ENCODE data around the gene MGAT4A.

Gene MGAT4A

GRCh38 chr2:98578231-98578630 lies 152.7 kb downstream of the MGAT4A start:
- Histone ChIP-seq H3K27me3 (ENCODE audit: control insufficient read depth in 3 of 3, insufficient read depth in 3 of 3, low read depth in 1 of 3, low read length in 3 of 3) (no peaks in the 10 kb centered on the region), H4K8ac (ENCODE audit: low read depth, low read length) (no peak overlapping the region), H3K4me1 (ENCODE audit: control insufficient read depth in 2 of 2, insufficient read depth in 1 of 2, low read depth in 1 of 2, low read length in 2 of 2) (no peaks in the 10 kb centered on the region), H3K27ac (replicated peaks; ENCODE audit: low read length) (no peak overlapping the region), H3K23ac (ENCODE audit: low read depth, low read length, poor library complexity) (no peak overlapping the region), H3K9ac (ENCODE audit: low read depth, low read length, poor library complexity) (no peak overlapping the region), H3K4ac (ENCODE audit: low read length) (no peak overlapping the region), H3K14ac (ENCODE audit: low read length) (no peak overlapping the region), H3K79me1 (ENCODE audit: low read depth, low read length) (no peaks in the 10 kb centered on the region), H3K36me3 (replicated peaks in 1 of 2; ENCODE audit: control insufficient read depth in 2 of 2, insufficient read depth in 2 of 2, low read length in 2 of 2) (peaks cover 14 to 69% of the 10 kb centered on the region in 2 donors), H3K4me2 (ENCODE audit: insufficient read depth, low read length, poor library complexity, severe bottlenecking) (no peak overlapping the region), H4K91ac (ENCODE audit: low read depth, low read length, poor library complexity) (no peak overlapping the region), H2BK12ac (ENCODE audit: low read length) (no peak overlapping the region), H3K9me3 (replicated peaks in 1 of 2; ENCODE audit: control insufficient read depth in 2 of 2, insufficient read depth in 1 of 2, low read depth in 1 of 2, low read length in 2 of 2) (no peaks in the 10 kb centered on the region), H2BK5ac (ENCODE audit: low read length) (no peak overlapping the region), H2AFZ (ENCODE audit: low read length) (no peak overlapping the region), H2BK15ac (ENCODE audit: low read length) (no peak overlapping the region), H2AK5ac (ENCODE audit: low read depth, low read length) (no peak overlapping the region), H3K4me3 (ENCODE audit: low read length in 2 of 2) (no peak overlapping the region), H3K18ac (ENCODE audit: low read length) (no peak overlapping the region), H2BK120ac (ENCODE audit: low read depth, low read length) (no peak overlapping the region)
- WGBS, 2 donors (ENCODE audit: extremely low coverage in 2 of 2, insufficient read length in 2 of 2, insufficient replicate concordance in 1 of 2), result no CpG with 5 or more reads among the region's 9 CpGs
- DNase-seq (ENCODE audit: low spot score), result no peak

DNA sequence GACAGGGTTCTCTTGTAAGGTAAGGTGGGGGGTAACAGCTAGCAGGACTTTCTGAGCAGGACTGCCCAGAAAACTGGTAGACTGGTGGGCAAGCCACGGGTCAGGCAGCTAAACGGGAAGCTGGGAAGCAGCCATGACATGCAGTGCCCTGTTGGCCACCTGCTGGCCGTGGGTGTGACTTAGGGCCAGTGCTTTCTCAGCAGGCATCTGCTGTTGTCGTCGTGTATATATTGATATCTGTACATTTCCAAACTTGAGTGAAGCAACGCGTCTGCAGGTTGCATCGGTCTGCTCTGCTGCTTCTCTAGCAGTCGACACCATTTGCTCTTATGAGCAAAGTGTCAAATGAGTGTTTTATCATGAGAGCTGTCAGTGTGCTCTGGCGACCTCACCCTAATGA lies 153.6 kb downstream of the MGAT4A start:
- no peak overlapping the region for H3K23ac ChIP-seq (ENCODE audit: low read depth, low read length, poor library complexity)
- WGBS, 2 donors (ENCODE audit: extremely low coverage in 2 of 2, insufficient read length in 2 of 2, insufficient replicate concordance in 1 of 2), result no CpG with 5 or more reads among the region's 10 CpGs
- no peak overlapping the region for H3K4ac ChIP-seq (ENCODE audit: low read length)
- H3K4me2 ChIP-seq (ENCODE audit: insufficient read depth, low read length, poor library complexity, severe bottlenecking), result no peak overlapping the region
- no peak overlapping the region for H3K18ac ChIP-seq (ENCODE audit: low read length)
- H2BK5ac ChIP-seq (ENCODE audit: low read length), result no peak overlapping the region
- no peak overlapping the region for H3K14ac ChIP-seq (ENCODE audit: low read length)
- peaks cover 13 to 69% of the 10 kb centered on the region in 2 donors for H3K36me3 ChIP-seq (replicated peaks in 1 of 2; ENCODE audit: control insufficient read depth in 2 of 2, insufficient read depth in 2 of 2, low read length in 2 of 2)
- H3K79me1 ChIP-seq (ENCODE audit: low read depth, low read length), result no peaks in the 10 kb centered on the region
- H4K91ac ChIP-seq (ENCODE audit: low read depth, low read length, poor library complexity), result no peak overlapping the region
- no peaks in the 10 kb centered on the region for H3K4me1 ChIP-seq (ENCODE audit: control insufficient read depth in 2 of 2, insufficient read depth in 1 of 2, low read depth in 1 of 2, low read length in 2 of 2)
- H3K9ac ChIP-seq (ENCODE audit: low read depth, low read length, poor library complexity), result no peak overlapping the region
- no peak overlapping the region for H2BK12ac ChIP-seq (ENCODE audit: low read length)
- H2AK5ac ChIP-seq (ENCODE audit: low read depth, low read length), result no peak overlapping the region
- no peaks in the 10 kb centered on the region for H3K9me3 ChIP-seq (replicated peaks in 1 of 2; ENCODE audit: control insufficient read depth in 2 of 2, insufficient read depth in 1 of 2, low read depth in 1 of 2, low read length in 2 of 2)
- no peak overlapping the region for H4K8ac ChIP-seq (ENCODE audit: low read depth, low read length)
- H2BK120ac ChIP-seq (ENCODE audit: low read depth, low read length), result no peak overlapping the region
- H3K27ac ChIP-seq (replicated peaks; ENCODE audit: low read length), result no peak overlapping the region
- H3K27me3 ChIP-seq (ENCODE audit: control insufficient read depth in 3 of 3, insufficient read depth in 3 of 3, low read depth in 1 of 3, low read length in 3 of 3), result no peaks in the 10 kb centered on the region
- H3K4me3 ChIP-seq (ENCODE audit: low read length in 2 of 2), result no peak overlapping the region
- H2AFZ ChIP-seq (ENCODE audit: low read length), result no peak overlapping the region
- no peak overlapping the region for H2BK15ac ChIP-seq (ENCODE audit: low read length)
- no peak for DNase-seq (ENCODE audit: low spot score)

DNA sequence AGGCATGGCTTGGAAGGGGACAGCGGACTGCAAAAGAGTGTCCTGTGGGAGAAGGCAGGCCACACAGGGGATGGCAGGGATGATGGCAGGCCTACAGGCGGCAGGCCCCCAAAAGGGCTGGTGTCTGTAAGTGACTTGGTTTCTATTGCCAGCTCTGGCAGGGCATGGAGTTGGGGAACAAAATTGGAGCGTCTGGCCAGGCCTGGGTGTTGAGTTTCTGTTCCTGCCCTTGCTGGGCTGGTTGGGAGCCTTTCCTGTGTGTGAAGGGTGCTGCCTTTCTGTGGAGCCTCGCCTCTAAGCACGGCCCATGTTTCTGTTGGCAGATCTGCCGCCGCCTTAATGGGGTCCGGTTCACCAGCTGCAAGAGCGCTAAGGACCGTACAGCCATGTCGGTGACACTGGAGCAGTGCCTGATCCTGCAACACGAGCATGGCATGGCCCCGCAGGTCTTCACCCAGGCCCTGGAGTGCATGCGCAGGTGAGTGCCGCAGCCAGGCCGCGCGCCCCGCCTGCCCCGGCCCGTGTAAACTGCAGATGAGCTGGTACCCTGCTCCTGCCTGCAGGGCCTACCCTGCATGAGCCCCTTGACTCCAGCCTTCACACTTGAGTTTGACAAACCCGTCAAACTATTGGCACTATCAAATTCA lies 154.1 kb downstream of the MGAT4A start:
- no peak overlapping the region for H4K91ac ChIP-seq (ENCODE audit: low read depth, low read length, poor library complexity)
- DNase-seq (ENCODE audit: low spot score), result no peak
- H2BK5ac ChIP-seq (ENCODE audit: low read length), result no peak overlapping the region
- peaks cover 13 to 67% of the 10 kb centered on the region in 2 donors for H3K36me3 ChIP-seq (replicated peaks in 1 of 2; ENCODE audit: control insufficient read depth in 2 of 2, insufficient read depth in 2 of 2, low read length in 2 of 2)
- no peak overlapping the region for H3K27ac ChIP-seq (replicated peaks; ENCODE audit: low read length)
- H3K4me2 ChIP-seq (ENCODE audit: insufficient read depth, low read length, poor library complexity, severe bottlenecking), result no peak overlapping the region
- no peak overlapping the region for H3K4ac ChIP-seq (ENCODE audit: low read length)
- no peak overlapping the region for H3K4me3 ChIP-seq (ENCODE audit: low read length in 2 of 2)
- no peak overlapping the region for H2BK12ac ChIP-seq (ENCODE audit: low read length)
- no peak overlapping the region for H3K9ac ChIP-seq (ENCODE audit: low read depth, low read length, poor library complexity)
- H3K23ac ChIP-seq (ENCODE audit: low read depth, low read length, poor library complexity), result no peak overlapping the region
- H2BK120ac ChIP-seq (ENCODE audit: low read depth, low read length), result no peak overlapping the region
- no peak overlapping the region for H2AK5ac ChIP-seq (ENCODE audit: low read depth, low read length)
- H3K14ac ChIP-seq (ENCODE audit: low read length), result peak overlapping the region; percentile 86
- H3K4me1 ChIP-seq (ENCODE audit: control insufficient read depth in 2 of 2, insufficient read depth in 1 of 2, low read depth in 1 of 2, low read length in 2 of 2), result no peaks in the 10 kb centered on the region
- no peak overlapping the region for H4K8ac ChIP-seq (ENCODE audit: low read depth, low read length)
- no peak overlapping the region for H2BK15ac ChIP-seq (ENCODE audit: low read length)
- no peaks in the 10 kb centered on the region for H3K79me1 ChIP-seq (ENCODE audit: low read depth, low read length)
- H2AFZ ChIP-seq (ENCODE audit: low read length), result no peak overlapping the region
- H3K18ac ChIP-seq (ENCODE audit: low read length), result no peak overlapping the region
- H3K9me3 ChIP-seq (replicated peaks in 1 of 2; ENCODE audit: control insufficient read depth in 2 of 2, insufficient read depth in 1 of 2, low read depth in 1 of 2, low read length in 2 of 2), result no peaks in the 10 kb centered on the region
- H3K27me3 ChIP-seq (ENCODE audit: control insufficient read depth in 3 of 3, insufficient read depth in 3 of 3, low read depth in 1 of 3, low read length in 3 of 3), result no peaks in the 10 kb centered on the region
- no CpG with 5 or more reads among the region's 22 CpGs for WGBS, 2 donors (ENCODE audit: extremely low coverage in 2 of 2, insufficient read length in 2 of 2, insufficient replicate concordance in 1 of 2)

DNA sequence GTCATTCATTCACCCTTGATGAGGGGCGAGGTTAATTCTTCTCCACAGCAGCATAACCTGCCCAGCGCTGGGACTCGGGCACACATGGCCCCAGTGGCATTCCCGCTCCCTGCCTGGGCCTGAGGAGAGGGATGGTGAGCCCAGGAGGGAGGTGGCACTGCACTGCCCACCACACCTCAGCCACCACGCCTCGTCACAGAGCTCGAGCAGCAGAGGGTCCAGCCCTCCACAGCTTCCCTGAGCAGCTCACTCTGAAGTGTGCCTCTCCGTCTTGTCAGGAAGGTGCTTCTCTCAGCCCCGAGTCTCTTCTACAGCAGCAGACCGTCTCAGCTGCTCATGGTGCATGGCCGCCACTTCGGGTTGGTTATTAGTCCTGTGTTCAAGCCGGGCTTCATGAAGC lies 157.5 kb downstream of the MGAT4A start:
- Histone ChIP-seq H3K23ac (ENCODE audit: low read depth, low read length, poor library complexity) (peak overlapping the region; percentile 40), H3K79me1 (ENCODE audit: low read depth, low read length) (no peaks in the 10 kb centered on the region), H3K27me3 (ENCODE audit: control insufficient read depth in 3 of 3, insufficient read depth in 3 of 3, low read depth in 1 of 3, low read length in 3 of 3) (no peaks in the 10 kb centered on the region), H3K4me3 (ENCODE audit: low read length in 2 of 2) (no peak overlapping the region), H2BK12ac (ENCODE audit: low read length) (no peak overlapping the region), H2BK15ac (ENCODE audit: low read length) (no peak overlapping the region), H3K27ac (replicated peaks; ENCODE audit: low read length) (no peak overlapping the region), H3K36me3 (replicated peaks in 1 of 2; ENCODE audit: control insufficient read depth in 2 of 2, insufficient read depth in 2 of 2, low read length in 2 of 2) (peaks cover 27 to 89% of the 10 kb centered on the region in 2 donors), H2AFZ (ENCODE audit: low read length) (no peak overlapping the region), H3K9ac (ENCODE audit: low read depth, low read length, poor library complexity) (peak overlapping the region; percentile 25), H2BK5ac (ENCODE audit: low read length) (no peak overlapping the region), H3K4me1 (ENCODE audit: control insufficient read depth in 2 of 2, insufficient read depth in 1 of 2, low read depth in 1 of 2, low read length in 2 of 2) (no peaks in the 10 kb centered on the region), H4K91ac (ENCODE audit: low read depth, low read length, poor library complexity) (no peak overlapping the region), H4K8ac (ENCODE audit: low read depth, low read length) (no peak overlapping the region), H2AK5ac (ENCODE audit: low read depth, low read length) (no peak overlapping the region), H3K14ac (ENCODE audit: low read length) (no peak overlapping the region), H2BK120ac (ENCODE audit: low read depth, low read length) (no peak overlapping the region), H3K9me3 (replicated peaks in 1 of 2; ENCODE audit: control insufficient read depth in 2 of 2, insufficient read depth in 1 of 2, low read depth in 1 of 2, low read length in 2 of 2) (no peaks in the 10 kb centered on the region), H3K18ac (ENCODE audit: low read length) (no peak overlapping the region), H3K4ac (ENCODE audit: low read length) (no peak overlapping the region), H3K4me2 (ENCODE audit: insufficient read depth, low read length, poor library complexity, severe bottlenecking) (no peak overlapping the region)
- no CpG with 5 or more reads among the region's 13 CpGs for WGBS, 2 donors (ENCODE audit: extremely low coverage in 2 of 2, insufficient read length in 2 of 2, insufficient replicate concordance in 1 of 2)
- DNase-seq (ENCODE audit: low spot score), result no peak

Data from neuronal stem cell (in vitro differentiated cells).